ENCODE results near the gene NR3C2. TPM values are rescaled to one million over a fixed set of nuclear protein-coding genes. Genes with fewer than 3 reads are reported as not detected.

NR3C2 gene
- polyA plus RNA-seq, 1 of the 3 experiments (the other 2 are of a cell fraction), result 0.02 TPM

DNA sequence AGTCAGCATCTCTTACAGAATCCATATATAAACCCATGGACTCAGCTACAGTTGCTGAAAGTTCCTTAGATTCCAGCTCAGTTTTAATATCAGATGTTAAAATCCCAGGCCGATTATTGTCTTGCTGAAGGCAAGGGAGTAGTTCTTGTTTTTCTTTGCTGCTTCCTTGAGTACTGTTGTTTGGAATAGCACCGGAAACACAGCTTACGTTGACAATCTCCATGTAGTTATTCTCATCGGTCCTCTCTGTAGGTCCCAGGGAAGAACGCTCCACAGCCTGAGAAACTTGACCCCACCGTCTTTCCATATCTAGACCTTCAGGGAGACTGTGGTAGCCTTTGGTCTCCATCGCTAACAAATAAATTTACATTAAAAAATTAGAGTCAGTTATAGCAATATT, 5.7 kb downstream of the NR3C2 start:
- POLR2A ChIA-PET, result no interaction called here
- Histone ChIP-seq H3K9me3 (no peaks in the 10 kb centered on the region), H3K9ac (no peak overlapping the region), H3K4me2 (no peak overlapping the region), H3K9me2 (no peaks in the 10 kb centered on the region), H3K4me1 (ENCODE audit: control insufficient read depth in 1 of 2, insufficient read depth in 2 of 2, low read depth in 1 of 2, low read length in 1 of 2) (peaks cover 0 to under 1% of the 10 kb centered on the region in 2 experiments; a peak in 2 of 4 replicates), H2AFZ (ENCODE audit: low read depth) (no peak overlapping the region), H3F3A (replicated peaks; ENCODE audit: insufficient read depth) (no peaks in the 10 kb centered on the region), H3K27ac (ENCODE audit: low read depth in 2 of 2, low read length in 1 of 2) (no peak overlapping the region), H4K20me1 (ENCODE audit: insufficient read depth) (no peaks in the 10 kb centered on the region), H3K27me3 (ENCODE audit: insufficient read depth) (peaks cover 18% of the 10 kb centered on the region; the same call in 1 of the 2 replicates), H3K79me2 (ENCODE audit: insufficient read depth) (no peaks in the 10 kb centered on the region), H3K36me3 (replicated peaks in 1 of 2; ENCODE audit: control insufficient read depth in 1 of 2, insufficient read depth in 2 of 2, low read length in 1 of 2) (no peaks in the 10 kb centered on the region), H3K4me3 (ENCODE audit: low read depth in 2 of 2, low read length in 1 of 2) (no peak overlapping the region)
- 50% methylated on average over 7 of the region's 7 CpGs for WGBS (ENCODE audit: low lambda C conversion rate)
- DNase-seq, result no peak
- CTCF ChIA-PET, result no interaction called here
- no peak for TF ChIP-seq FOXM1 (IDR thresholded peaks at IDR 0.05; ENCODE audit: low read depth)
- no peak for TF ChIP-seq ELF1 (IDR thresholded peaks at IDR 0.05)
- TF ChIP-seq YY1 (IDR thresholded peaks at IDR 0.05; ENCODE audit: low read depth), result no peak
- no peak for TF ChIP-seq EZH2phosphoT487 (IDR thresholded peaks at IDR 0.05; ENCODE audit: borderline replicate concordance, low read depth)
- TF ChIP-seq, protein P1, sequence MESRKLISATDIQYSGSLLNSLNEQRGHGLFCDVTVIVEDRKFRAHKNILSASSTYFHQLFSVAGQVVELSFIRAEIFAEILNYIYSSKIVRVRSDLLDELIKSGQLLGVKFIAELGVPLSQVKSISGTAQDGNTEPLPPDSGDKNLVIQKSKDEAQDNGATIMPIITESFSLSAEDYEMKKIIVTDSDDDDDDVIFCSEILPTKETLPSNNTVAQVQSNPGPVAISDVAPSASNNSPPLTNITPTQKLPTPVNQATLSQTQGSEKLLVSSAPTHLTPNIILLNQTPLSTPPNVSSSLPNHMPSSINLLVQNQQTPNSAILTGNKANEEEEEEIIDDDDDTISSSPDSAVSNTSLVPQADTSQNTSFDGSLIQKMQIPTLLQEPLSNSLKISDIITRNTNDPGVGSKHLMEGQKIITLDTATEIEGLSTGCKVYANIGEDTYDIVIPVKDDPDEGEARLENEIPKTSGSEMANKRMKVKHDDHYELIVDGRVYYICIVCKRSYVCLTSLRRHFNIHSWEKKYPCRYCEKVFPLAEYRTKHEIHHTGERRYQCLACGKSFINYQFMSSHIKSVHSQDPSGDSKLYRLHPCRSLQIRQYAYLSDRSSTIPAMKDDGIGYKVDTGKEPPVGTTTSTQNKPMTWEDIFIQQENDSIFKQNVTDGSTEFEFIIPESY (IDR thresholded peaks at IDR 0.05; ENCODE audit: borderline replicate concordance, low read depth), result no peak
- TF ChIP-seq SIN3A (IDR thresholded peaks at IDR 0.05; ENCODE audit: borderline replicate concordance, low read depth, low read length), result no peak
- TF ChIP-seq EP300 (IDR thresholded peaks at IDR 0.05; ENCODE audit: borderline replicate concordance in 1 of 2, low read depth in 1 of 2, low read length in 1 of 2), result no peak
- TF ChIP-seq, protein P2, sequence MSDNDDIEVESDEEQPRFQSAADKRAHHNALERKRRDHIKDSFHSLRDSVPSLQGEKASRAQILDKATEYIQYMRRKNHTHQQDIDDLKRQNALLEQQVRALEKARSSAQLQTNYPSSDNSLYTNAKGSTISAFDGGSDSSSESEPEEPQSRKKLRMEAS (IDR thresholded peaks at IDR 0.05; ENCODE audit: low read depth), result no peak
- TF ChIP-seq, protein P3, sequence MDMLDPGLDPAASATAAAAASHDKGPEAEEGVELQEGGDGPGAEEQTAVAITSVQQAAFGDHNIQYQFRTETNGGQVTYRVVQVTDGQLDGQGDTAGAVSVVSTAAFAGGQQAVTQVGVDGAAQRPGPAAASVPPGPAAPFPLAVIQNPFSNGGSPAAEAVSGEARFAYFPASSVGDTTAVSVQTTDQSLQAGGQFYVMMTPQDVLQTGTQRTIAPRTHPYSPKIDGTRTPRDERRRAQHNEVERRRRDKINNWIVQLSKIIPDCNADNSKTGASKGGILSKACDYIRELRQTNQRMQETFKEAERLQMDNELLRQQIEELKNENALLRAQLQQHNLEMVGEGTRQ (IDR thresholded peaks at IDR 0.05; ENCODE audit: borderline replicate concordance, low read depth, low read length), result no peak
- TF ChIP-seq RCOR1 (IDR thresholded peaks at IDR 0.05; ENCODE audit: low read length), result no peak
- no peak for TF ChIP-seq GABPA (IDR thresholded peaks at IDR 0.05; ENCODE audit: low read depth)
- no peak for TF ChIP-seq TEAD4 (IDR thresholded peaks at IDR 0.05; ENCODE audit: borderline replicate concordance, insufficient read depth)

DNA sequence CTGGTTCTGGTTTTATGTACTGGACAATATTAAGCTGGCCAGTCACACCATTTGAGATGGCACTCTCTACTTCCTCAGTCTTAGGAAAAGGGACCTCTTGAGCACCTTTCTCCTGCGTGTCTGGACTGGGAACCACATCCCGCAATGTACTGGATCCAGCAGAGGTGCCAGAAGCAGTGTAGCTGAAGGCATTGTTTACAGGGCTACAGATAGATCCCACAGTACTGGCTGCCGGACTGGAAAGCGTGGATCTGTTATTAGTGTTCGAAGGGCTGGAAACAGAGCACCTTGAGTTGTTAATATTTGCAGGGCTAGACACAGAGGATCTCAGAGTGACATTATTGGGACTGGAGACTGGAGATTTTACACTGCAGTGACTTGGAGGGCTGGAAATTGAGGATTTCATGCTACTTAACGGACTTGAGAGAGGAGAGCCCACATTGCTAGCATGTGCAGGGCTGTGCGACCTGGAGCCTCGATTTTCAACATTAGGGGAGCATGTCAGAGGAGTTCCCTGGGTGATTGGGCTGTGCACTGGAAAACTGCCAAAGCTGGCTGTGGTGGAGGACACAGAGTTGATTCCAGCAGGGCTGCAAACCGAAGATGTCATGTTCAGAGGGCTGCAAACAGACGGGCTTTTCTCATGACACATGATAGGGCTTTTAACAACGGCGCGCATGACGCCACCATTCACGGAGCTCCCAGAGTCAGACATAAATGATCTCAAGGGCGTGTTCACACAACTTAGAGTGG, 6.4 kb downstream of the NR3C2 start:
- ChIA-PET POLR2A (no interaction called here), CTCF (interaction anchor here (1.2 kb wide), 1 partner anchor 21 kb away, joined by 3 read pairs; no protein-coding TSS in a partner anchor)
- no peaks in the 10 kb centered on the region for H3K9me3 ChIP-seq
- H3K4me1 ChIP-seq (ENCODE audit: control insufficient read depth in 1 of 2, insufficient read depth in 2 of 2, low read depth in 1 of 2, low read length in 1 of 2), result no peaks in the 10 kb centered on the region; a peak in 1 of 4 replicates
- H3K27me3 ChIP-seq (ENCODE audit: insufficient read depth), result peaks cover 13% of the 10 kb centered on the region; the same call in 1 of the 2 replicates
- H3K4me3 ChIP-seq (ENCODE audit: low read depth in 2 of 2, low read length in 1 of 2), result no peak overlapping the region
- H3K9me2 ChIP-seq, result no peaks in the 10 kb centered on the region
- DNase-seq, result no peak
- no peak overlapping the region for H3K9ac ChIP-seq
- 41% methylated on average over 15 of the region's 16 CpGs for whole genome bisulfite sequencing (ENCODE audit: low lambda C conversion rate)
- no peak overlapping the region for H3K27ac ChIP-seq (ENCODE audit: low read depth in 2 of 2, low read length in 1 of 2)
- H3K79me2 ChIP-seq (ENCODE audit: insufficient read depth), result no peaks in the 10 kb centered on the region
- no peaks in the 10 kb centered on the region for H3K36me3 ChIP-seq (replicated peaks in 1 of 2; ENCODE audit: control insufficient read depth in 1 of 2, insufficient read depth in 2 of 2, low read length in 1 of 2)
- H4K20me1 ChIP-seq (ENCODE audit: insufficient read depth), result no peaks in the 10 kb centered on the region
- H2AFZ ChIP-seq (ENCODE audit: low read depth), result no peak overlapping the region
- H3F3A ChIP-seq (replicated peaks; ENCODE audit: insufficient read depth), result no peaks in the 10 kb centered on the region
- H3K4me2 ChIP-seq, result no peak overlapping the region
- TF ChIP-seq TEAD4 (IDR thresholded peaks at IDR 0.05; ENCODE audit: borderline replicate concordance, insufficient read depth), result no peak
- no peak for TF ChIP-seq EP300 (IDR thresholded peaks at IDR 0.05; ENCODE audit: borderline replicate concordance in 1 of 2, low read depth in 1 of 2, low read length in 1 of 2)
- TF ChIP-seq, protein P4, sequence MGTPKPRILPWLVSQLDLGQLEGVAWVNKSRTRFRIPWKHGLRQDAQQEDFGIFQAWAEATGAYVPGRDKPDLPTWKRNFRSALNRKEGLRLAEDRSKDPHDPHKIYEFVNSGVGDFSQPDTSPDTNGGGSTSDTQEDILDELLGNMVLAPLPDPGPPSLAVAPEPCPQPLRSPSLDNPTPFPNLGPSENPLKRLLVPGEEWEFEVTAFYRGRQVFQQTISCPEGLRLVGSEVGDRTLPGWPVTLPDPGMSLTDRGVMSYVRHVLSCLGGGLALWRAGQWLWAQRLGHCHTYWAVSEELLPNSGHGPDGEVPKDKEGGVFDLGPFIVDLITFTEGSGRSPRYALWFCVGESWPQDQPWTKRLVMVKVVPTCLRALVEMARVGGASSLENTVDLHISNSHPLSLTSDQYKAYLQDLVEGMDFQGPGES (IDR thresholded peaks at IDR 0.05; ENCODE audit: low read depth, low read length), result no peak
- TF ChIP-seq SMC3 (IDR thresholded peaks at IDR 0.05; ENCODE audit: low read depth, low read length), result no peak
- TF ChIP-seq GATA2 (CRISPR knock-in tag; IDR thresholded peaks at IDR 0.05), result no peak
- no peak for TF ChIP-seq NFIC (IDR thresholded peaks at IDR 0.05; ENCODE audit: borderline replicate concordance)
- no peak for TF ChIP-seq RXRA (IDR thresholded peaks at IDR 0.05; ENCODE audit: borderline replicate concordance, low read depth)
- TF ChIP-seq RFX5 (IDR thresholded peaks at IDR 0.05; ENCODE audit: low read length), result no peak
- no peak for TF ChIP-seq FOXM1 (IDR thresholded peaks at IDR 0.05; ENCODE audit: low read depth)

Measured in SK-N-SH (cell line).